Measurements from ENCODE around the gene SIL1.
"Not testable (repeated sequence)": the region's sequence is repeated elsewhere in the genome, so short reads cannot be mapped to it uniquely, and the experiment has no call there.

Gene SIL1

DNA sequence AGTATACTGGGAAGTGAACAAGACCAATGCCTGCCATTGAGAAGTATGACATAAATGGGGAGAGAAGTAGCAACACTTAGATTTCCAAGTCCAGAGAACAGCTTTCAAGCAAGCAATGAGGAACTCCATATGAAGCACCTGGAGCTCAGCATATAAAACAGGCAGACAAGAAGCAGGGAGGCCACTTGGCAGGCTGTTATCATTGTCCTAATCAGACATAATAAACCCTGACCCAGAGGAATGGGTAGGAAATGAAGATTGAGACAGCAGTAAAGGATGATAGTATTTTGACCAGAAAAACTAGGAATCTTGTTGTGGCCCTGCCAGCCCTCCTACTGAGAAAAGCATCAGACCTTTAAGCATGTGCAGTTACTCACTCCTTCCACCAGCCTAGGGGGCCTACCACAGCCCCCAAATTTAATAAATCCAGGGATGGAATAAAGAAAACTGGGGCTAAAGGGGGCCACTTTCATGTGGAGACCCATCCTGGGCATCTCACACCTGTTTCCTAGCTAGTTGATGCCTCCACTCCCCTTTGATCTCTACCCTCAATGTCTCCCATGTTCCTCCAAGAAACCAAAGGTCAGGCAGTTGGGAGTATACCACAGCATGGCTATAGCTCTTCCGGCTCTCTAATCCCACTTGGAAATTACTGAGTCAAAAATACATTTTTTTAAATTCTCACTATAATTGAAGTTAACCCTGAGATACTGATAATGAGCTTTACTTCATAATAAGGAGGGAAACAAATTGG, 135.1 kb downstream of the SIL1 start:
- no peak for TF ChIP-seq CTCF (conservative IDR thresholded peaks at IDR 0.05)
- peak overlapping the region; percentile 39; the same call in 1 of the 2 replicates for H3K27ac ChIP-seq

GRCh38 chr5:139061856-139062255, 136.3 kb downstream of the SIL1 start:
- TF ChIP-seq CTCF (conservative IDR thresholded peaks at IDR 0.05): no peak
- no peak overlapping the region for H3K27ac ChIP-seq

- no peak overlapping the region for H3K27ac ChIP-seq
- no peak for TF ChIP-seq CTCF (conservative IDR thresholded peaks at IDR 0.05)
Measured at GRCh38 chr5:139061274-139061673, 136.9 kb downstream of the SIL1 start.

- TF ChIP-seq CTCF (conservative IDR thresholded peaks at IDR 0.05): no peak
Measured at GRCh38 chr5:139058121-139058520, 140.0 kb downstream of the SIL1 start.

GRCh38 chr5:139057045-139057939, 140.9 kb downstream of the SIL1 start:
- H3K27ac ChIP-seq: not testable (repeated sequence)

More at GRCh38 chr5:139058121-139058520, 140.0 kb downstream of the SIL1 start:
- no peak overlapping the region for H3K27ac ChIP-seq

DNA sequence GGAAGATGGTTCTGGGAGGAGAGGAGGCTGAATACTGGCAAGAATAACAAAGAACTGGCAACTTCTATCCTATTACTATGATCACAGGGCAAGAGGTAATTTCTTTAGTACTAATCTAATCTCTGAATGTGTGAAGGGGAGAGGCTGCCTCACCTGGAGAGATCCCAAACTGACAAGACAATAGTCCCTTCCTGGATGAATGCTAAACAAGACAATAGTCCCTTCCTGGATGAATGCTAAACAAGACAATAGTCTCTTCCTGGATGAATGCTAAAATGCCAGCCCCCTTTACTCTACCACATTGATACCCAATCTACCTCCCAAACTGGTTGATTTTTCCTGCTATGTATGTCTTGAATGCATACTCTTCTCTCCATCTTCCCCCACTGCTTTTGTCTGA, 145.2 kb downstream of the SIL1 start:
- H3K27ac ChIP-seq: no peak overlapping the region
- no peak for TF ChIP-seq CTCF (conservative IDR thresholded peaks at IDR 0.05)

- TF ChIP-seq CTCF (conservative IDR thresholded peaks at IDR 0.05): no peak
- H3K27ac ChIP-seq: no peak overlapping the region
Measured at GRCh38 chr5:139051392-139051791, 146.8 kb downstream of the SIL1 start.

All from VCaP (cell line).